Gastrocnemius medialis (tissue), 4 donors: Measurements from ENCODE around the gene ZSCAN18.

Experiments
- POLR2A ChIP-seq, 2 donors: fragments of 450-650 bp; IDR thresholded peaks; one replicate each; pipeline ENCODE4 v1.6.1; 2017; ENCODE audit warnings: antibody characterized with exemption in 2 of 2, mild to moderate bottlenecking in 2 of 2, moderate library complexity in 2 of 2
- TF ChIP-seq, protein P1 (sequence below), 5 experiments: fragments of 450-650 bp in 3 of 5; fragments of 200-600 bp in 2 of 5; sonication (generic) in 2 of 5; IDR thresholded peaks in 4 of 5; conservative IDR thresholded peaks in 1 of 5; 1 replicate in 4 of 5; 2 replicates in 1 of 5; pipeline ENCODE4 v1.5.1; 2016 to 2019; ENCODE audit warnings: antibody characterized with exemption in 5 of 5, mild to moderate bottlenecking in 3 of 5, moderate library complexity in 3 of 5

DNA sequence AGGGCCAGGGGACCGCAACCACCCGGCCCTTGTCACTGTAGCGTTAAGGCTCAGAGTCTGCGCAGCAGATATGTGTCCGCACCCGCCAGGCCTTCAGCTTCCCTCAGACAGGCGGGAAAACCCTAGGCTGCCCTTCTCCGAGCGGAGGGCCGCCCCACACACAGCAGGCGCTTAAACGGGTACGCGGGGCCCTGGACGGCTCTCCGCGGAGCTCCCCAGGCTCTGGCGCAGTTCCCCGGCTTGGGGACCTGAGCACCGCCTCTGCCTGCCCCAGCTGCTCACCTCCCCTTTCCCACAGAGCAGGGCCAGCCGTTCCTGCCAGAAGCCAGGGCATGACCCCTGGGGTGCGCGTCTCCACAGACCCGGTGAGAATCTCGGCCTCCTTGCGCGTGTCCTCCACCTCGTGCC lies 38.4 kb downstream of the ZSCAN18 start:
- TF ChIP-seq, protein P1, sequence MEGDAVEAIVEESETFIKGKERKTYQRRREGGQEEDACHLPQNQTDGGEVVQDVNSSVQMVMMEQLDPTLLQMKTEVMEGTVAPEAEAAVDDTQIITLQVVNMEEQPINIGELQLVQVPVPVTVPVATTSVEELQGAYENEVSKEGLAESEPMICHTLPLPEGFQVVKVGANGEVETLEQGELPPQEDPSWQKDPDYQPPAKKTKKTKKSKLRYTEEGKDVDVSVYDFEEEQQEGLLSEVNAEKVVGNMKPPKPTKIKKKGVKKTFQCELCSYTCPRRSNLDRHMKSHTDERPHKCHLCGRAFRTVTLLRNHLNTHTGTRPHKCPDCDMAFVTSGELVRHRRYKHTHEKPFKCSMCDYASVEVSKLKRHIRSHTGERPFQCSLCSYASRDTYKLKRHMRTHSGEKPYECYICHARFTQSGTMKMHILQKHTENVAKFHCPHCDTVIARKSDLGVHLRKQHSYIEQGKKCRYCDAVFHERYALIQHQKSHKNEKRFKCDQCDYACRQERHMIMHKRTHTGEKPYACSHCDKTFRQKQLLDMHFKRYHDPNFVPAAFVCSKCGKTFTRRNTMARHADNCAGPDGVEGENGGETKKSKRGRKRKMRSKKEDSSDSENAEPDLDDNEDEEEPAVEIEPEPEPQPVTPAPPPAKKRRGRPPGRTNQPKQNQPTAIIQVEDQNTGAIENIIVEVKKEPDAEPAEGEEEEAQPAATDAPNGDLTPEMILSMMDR (IDR thresholded peaks at IDR 0.05 in 4 of 5, conservative IDR thresholded peaks at IDR 0.05 in 1 of 5), result no peak
- TF ChIP-seq POLR2A (IDR thresholded peaks at IDR 0.05), result no peak
